Embryonic facial prominence (tissue), 1 donor: ENCODE data around the gene TSPAN16.
A peak's percentile ranks its signal among the peaks of the same experiment; 100 is the strongest.
"Not testable (repeated sequence)": the region's sequence is repeated elsewhere in the genome, so short reads cannot be mapped to it uniquely, and the experiment has no call there.

Source experiments
- DNase-seq: peaks from one replicate; pipeline ENCODE4 v3.0.0-alpha.2; 2016; ENCODE audit errors: extremely low spot score

Gene TSPAN16

GRCh38 chr19:11306337-11306736 lies 10.4 kb downstream of the TSPAN16 start:
- DNase-seq: no peak

- not testable (repeated sequence) for DNase-seq
Measured at GRCh38 chr19:11320278-11320995, 24.5 kb downstream of the TSPAN16 start.

GRCh38 chr19:11321191-11322126 lies 25.5 kb downstream of the TSPAN16 start:
- DNase-seq: no peak

DNA sequence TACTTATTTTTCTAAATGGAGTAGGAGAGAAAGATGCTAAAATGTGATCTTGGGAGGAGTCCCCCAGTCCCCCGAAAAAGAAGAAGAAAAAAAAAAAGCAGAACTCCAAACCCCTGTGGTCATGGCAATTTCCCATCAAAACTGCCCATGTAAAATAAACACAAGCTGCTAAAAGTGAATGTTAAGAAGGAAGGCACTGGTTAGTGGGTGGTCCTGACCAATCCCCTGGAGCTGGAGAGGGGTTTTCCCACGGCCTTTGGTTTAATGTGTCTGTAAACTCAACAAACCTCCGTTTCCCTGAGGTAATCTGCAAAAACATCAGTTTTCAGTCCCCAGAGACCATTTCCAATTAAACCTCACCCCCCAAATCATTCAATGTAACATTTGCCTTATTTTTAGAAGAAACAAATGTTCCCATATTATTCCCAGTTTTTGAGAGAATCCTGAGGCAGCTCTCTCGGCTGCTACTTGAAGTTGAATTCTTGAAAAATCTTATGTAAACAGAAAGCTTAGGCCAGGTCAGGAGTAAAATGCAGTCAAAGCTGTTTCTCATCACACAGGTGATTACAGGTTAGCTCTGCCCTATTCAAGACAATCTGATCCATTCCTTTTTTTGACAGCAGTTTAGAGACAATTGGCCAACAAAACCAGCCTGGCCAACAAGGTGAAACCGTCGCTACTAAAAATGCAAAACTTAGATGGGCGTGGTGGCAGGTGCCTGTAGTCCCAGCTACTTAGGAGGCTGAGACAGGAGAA lies 26.5 kb downstream of the TSPAN16 start:
- DNase-seq: no peak

GRCh38 chr19:11323601-11324078 lies 27.7 kb downstream of the TSPAN16 start:
- no peak for DNase-seq

DNA sequence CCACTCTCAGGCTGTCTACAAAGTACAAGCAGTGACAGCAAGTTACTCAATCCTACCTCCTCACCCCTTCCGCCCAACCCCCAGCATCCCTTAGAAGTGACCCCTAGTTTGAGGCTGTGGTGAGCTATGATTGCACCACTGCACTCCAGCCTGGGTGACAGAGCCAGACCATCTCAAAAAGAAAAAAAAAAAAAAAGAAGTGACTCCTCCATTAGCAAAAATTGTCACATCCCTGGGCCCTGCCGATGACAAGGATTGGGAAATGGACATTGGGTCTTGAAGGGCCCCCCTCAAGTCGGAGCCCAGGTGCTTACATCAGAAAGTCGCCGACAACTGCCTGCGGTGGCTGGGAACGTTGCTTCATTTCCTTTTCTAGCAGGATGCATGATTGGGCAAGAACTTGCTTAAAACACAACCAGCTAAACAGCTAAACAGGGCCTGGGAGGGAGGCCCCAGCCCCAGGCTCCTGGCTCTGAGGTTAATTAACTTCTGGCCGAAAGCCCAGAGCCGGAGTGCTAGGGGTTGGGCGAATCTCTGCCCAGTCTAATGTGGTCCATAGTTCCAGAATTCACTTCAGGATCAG lies 28.2 kb downstream of the TSPAN16 start:
- DNase-seq: peak; percentile 24

- DNase-seq: no peak
Measured at GRCh38 chr19:11324748-11325389, 28.9 kb downstream of the TSPAN16 start.

GRCh38 chr19:11325544-11325943 lies 29.6 kb downstream of the TSPAN16 start:
- DNase-seq: no peak

DNA sequence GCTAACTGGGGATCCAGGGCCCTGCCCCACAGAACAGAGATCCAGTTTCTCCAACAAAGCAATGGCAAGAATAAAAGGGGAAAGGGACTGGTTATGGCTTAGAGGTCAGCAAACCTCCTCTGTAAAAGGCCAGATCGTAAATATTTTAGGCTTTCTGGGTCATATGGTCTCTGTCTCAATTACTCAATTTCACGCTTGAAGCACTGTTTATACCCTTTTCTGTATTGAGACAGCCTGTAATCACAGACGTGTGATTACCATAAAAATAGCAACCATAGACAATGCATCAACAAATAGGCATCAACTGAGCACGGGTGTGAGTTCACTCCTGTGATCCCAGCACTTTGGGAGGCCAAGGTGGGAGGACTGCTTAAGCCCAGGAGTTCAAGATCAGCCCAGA lies 34.2 kb downstream of the TSPAN16 start:
- no peak for DNase-seq

DNA sequence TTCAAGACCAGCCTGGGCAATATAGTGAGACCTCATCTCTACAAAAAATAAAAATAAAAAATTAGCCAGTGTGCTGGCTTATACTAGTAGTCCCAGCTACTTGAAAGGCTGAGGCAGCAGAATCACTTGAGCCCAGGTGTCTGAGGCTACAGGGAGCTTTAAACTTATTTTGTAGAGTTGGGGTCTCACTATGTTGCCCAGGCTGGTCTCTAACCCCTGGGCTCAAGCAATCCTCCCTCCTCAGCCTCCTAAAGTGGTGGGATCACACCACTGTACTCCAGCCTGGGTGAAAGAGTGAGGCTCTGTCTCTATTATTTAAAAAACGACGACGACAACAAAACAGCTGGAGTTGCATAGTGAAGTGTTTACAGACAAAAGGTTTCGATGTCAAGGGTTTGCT lies 35.5 kb downstream of the TSPAN16 start:
- no peak for DNase-seq

DNA sequence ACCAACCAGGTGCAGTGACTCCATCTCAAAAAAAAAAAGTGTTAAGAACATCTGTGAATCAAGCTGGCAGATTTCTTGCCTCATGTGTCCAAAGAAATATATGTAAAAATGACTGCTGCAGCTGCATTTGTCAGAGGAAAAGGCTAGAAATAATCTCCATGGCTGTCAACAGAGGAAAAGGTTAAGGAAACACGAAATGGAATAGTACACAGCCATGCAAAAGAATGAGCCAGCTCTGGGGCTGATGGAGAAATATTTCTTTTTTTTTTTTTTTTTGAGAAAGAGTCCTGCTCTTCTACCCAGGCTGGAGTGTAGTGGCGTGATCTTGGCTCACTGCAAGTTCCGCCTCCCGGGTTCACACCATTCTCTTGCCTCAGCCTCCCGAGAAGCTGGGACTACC lies 36.9 kb downstream of the TSPAN16 start:
- no peak for DNase-seq

- DNase-seq: not testable (repeated sequence)
Measured at GRCh38 chr19:11333838-11334237, 37.9 kb downstream of the TSPAN16 start.

GRCh38 chr19:11335449-11336146 lies 39.6 kb downstream of the TSPAN16 start:
- no peak for DNase-seq

DNA sequence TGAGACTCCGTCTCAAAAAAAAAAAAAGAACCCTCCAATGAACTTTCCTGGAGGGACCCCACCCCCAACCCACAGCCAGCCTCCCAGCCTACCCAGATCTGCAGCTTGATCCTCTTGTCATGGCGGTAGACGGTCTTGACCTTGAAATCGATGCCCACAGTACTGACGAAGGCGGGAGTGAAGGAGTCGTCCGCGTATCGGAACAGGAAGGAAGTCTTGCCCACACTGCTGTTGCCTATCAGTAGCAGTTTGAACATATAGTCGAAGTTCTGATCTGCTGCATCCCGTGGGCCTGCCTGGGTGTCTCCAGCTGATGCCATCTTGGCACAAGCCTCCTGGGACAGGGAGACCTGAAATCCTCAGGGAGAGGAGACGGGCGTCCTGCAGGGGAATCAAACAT lies 41.1 kb downstream of the TSPAN16 start:
- DNase-seq: no peak

- DNase-seq: no peak
Measured at GRCh38 chr19:11338121-11338520, 42.2 kb downstream of the TSPAN16 start.

DNA sequence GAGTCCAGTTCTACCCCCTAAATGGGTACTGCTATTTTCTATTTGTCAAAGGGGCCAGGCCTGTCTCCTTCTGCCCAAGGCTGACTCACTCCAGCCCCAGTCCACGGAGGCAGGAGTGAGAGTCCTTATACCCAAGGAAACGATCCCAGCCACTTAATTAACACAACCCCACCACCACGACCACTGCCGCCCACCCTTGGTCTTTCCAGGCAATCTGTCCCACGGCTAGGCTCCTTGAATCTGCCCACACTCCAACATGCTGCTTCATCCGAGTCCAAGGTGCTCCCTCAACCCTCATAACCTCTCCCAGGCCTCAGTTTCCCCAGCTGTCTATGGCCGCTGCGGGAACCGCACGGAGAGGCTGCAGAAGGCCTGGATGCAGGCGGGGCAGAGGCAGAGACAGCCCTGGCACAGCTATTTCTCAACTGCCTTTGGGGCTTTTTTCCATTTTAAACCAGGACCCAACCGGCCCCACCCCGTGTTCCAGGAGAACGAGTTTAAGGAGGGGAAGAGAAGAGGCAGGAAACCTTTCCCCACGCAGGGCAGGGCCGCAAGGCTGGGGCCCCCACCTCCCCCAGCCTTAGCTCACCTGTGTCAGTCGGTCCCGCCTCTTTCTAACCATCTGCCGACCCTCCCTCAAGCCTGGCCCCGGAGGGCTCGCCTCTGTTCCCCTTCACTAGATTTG lies 42.8 kb downstream of the TSPAN16 start:
- no peak for DNase-seq

GRCh38 chr19:11339254-11340098 lies 43.5 kb downstream of the TSPAN16 start, which contains the start of gene RAB3D:
Gene RAB3D (minus strand): TSS chr19:11339657. CDS start chr19:11337399, 2,258 bp downstream.
- DNase-seq: peak; percentile 76

DNA sequence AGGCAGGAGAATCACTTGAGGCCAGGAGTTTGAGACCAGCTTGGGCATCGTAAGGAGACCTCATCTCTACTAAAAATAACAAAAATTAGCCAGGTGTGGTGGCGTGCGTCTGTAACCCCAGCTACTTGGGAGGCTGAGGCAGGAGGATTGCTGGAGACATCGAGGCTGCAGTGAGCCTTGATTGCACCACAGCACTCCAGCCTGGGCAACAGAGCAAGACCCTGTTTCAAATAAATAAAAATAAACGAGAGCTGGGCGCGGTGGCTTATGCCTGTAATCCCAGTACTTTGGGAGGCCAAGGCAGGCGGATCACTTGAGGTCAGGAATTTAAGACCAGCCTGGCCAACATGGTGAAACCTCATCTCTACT lies 44.1 kb downstream of the TSPAN16 start:
- DNase-seq: not testable (repeated sequence)

- no peak for DNase-seq
Measured at GRCh38 chr19:11342429-11342828, 46.5 kb downstream of the TSPAN16 start.
